Cardiac muscle cell (in vitro differentiated cells and primary cell): ENCODE data around the gene TCF12. TPM values are rescaled to one million over a fixed set of nuclear protein-coding genes. Genes with fewer than 3 reads are reported as not detected.
A peak's percentile ranks its signal among the peaks of the same experiment; 100 is the strongest.

ENCODE experiments used
- DNase-seq, 2 donors: peaks; one replicate each; pipeline versions ENCODE4 v3.0.0 to v3.0.0-alpha.2; 2010 to 2017; ENCODE audit warnings: low read depth in 1 of 2, low spot score in 1 of 2
- H3K27ac ChIP-seq: fragments of 200-600 bp; sonication (generic); 2 replicates; pipeline ENCODE4 v1.5.1; 2016
- H3K27me3 ChIP-seq: fragments of 200-600 bp; sonication (generic); 2 replicates; pipeline ENCODE4 v1.6.0; 2016; ENCODE audit warnings: control low read depth
- H3K36me3 ChIP-seq: fragments of 200-600 bp; sonication (generic); 2 replicates; pipeline ENCODE4 v1.5.1; 2016; ENCODE audit warnings: control low read depth
- H3K4me1 ChIP-seq: fragments of 200-600 bp; sonication (generic); 2 replicates; pipeline ENCODE4 v1.8.1; 2017; ENCODE audit warnings: low read depth, mild to moderate bottlenecking, mixed run types
- H3K4me3 ChIP-seq: fragments of 200-600 bp; sonication (generic); 2 replicates; pipeline ENCODE4 v1.5.1; 2016; ENCODE audit warnings: mild to moderate bottlenecking
- H3K9me3 ChIP-seq: fragments of 200-600 bp; sonication (generic); 2 replicates; pipeline ENCODE4 v1.5.1; 2017; ENCODE audit warnings: low read depth, mild to moderate bottlenecking, control low read depth
- polyA plus RNA-seq: library from polyadenylated mRNA; unstranded; fragments of >200 nt; fragmentation: Nextera tagmentation; extraction: Ambion mirVana; gene quantifications from 2 replicates; pipeline ENCODE4 v1.2.1, GENCODE V29; 2016
- total RNA-seq: library from RNA; depleted of rRNA; stranded (reverse); fragments of >200 nt; gene quantifications from 2 replicates; pipeline ENCODE4 v1.2.3, GENCODE V29; 2016
- TF ChIP-seq, protein P1 (sequence below): IDR thresholded peaks from 2 replicates; pipeline ENCODE4 v1.5.1; 2012; ENCODE audit warnings: low read depth, mild to moderate bottlenecking, low read length

TCF12 gene
- total and polyA plus RNA-seq, 2 experiments from 2014 or later: 42.6 to 137 TPM

DNA sequence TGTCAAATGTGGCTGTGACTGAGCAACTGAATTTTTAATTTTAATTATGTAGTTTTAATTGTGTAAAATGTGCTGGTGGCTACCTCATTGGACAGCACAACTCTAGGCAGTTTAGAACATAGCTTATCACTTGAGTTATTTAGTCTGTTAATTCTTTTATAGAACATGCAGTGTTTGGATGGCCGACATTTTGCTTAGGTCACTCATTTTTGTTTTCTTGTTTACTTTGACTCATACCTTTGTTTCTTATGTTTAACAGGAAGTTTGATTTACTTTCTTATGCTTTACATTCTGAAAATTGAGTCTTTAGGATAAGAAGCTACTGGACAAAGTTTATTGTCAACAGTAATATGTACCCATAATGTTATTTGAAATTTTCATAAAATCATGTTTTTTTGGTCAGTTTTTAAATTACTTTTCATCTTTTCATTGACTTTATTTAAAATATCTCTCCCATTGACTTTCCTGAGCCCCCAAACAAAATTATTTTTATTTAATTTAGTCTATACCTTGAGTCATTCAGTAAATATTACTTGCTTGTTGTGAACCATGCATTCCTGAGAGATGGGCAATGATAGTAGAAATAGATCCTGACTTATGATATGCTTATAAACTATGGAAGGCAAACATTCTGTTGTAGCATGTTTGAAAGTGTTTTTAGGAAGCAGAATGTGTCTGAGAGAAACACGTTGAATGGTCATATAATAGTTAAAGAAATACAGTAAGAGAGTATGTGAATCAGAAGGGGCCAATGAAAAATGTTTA is 60.6 kb downstream of the TCF12 start:
- Histone ChIP-seq H3K4me1 (peaks cover 15% of the 10 kb centered on the region), H3K27me3 (no peaks in the 10 kb centered on the region), H3K27ac (no peak overlapping the region), H3K4me3 (no peak overlapping the region), H3K9me3 (no peaks in the 10 kb centered on the region), H3K36me3 (no peaks in the 10 kb centered on the region)
- TF ChIP-seq, protein P1, sequence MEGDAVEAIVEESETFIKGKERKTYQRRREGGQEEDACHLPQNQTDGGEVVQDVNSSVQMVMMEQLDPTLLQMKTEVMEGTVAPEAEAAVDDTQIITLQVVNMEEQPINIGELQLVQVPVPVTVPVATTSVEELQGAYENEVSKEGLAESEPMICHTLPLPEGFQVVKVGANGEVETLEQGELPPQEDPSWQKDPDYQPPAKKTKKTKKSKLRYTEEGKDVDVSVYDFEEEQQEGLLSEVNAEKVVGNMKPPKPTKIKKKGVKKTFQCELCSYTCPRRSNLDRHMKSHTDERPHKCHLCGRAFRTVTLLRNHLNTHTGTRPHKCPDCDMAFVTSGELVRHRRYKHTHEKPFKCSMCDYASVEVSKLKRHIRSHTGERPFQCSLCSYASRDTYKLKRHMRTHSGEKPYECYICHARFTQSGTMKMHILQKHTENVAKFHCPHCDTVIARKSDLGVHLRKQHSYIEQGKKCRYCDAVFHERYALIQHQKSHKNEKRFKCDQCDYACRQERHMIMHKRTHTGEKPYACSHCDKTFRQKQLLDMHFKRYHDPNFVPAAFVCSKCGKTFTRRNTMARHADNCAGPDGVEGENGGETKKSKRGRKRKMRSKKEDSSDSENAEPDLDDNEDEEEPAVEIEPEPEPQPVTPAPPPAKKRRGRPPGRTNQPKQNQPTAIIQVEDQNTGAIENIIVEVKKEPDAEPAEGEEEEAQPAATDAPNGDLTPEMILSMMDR: no peak
- DNase-seq: no peak

GRCh38 chr15:56980473-56980872 is 62.0 kb downstream of the TCF12 start:
- no peak for DNase-seq
- Histone ChIP-seq H3K27me3 (no peaks in the 10 kb centered on the region), H3K27ac (peak overlapping the region; percentile 32), H3K36me3 (no peaks in the 10 kb centered on the region), H3K4me1 (peaks cover 7% of the 10 kb centered on the region), H3K9me3 (no peaks in the 10 kb centered on the region), H3K4me3 (no peak overlapping the region)
- TF ChIP-seq, protein P1: no peak

DNA sequence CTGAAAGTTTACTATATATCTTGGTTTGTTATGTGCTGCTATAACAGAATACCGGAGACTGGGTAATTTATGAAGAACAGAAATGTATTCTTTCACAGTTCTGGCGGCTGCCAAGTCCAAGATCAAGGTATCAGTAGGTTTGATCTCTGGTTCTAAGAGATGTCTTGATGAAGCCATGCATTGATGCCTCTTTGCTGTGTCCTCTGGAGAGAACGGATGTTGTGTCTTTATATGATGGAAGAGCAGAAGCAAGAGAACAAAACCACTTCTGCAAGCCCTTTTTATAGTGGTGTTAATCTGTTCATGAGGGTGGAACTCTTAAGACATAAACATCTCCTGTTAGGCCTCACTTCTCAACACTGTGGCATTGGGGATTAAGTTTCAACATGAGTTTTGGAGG is 62.7 kb downstream of the TCF12 start:
- H3K4me3 ChIP-seq: no peak overlapping the region
- TF ChIP-seq, protein P1: no peak

DNA sequence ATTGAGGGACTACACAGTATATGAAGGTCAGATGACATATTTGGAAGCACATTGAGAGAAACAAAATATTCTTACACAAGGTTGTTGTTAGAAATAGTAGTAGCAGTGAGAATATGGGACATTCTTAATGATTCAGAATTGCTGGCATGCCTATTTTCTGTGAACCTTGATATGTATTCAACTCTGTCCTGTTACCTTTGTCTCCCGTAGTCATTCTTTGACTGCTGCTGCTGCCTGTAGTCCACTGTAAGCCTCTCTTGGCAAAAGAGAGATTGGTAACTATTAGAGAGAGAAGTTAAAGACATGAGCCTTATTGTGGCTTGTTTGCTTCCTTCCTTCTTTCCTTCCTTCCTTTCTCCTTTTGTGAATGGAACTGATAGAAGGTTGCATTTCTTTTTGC is 64.5 kb downstream of the TCF12 start:
- H3K9me3 ChIP-seq: no peaks in the 10 kb centered on the region
- H3K27me3 ChIP-seq: no peaks in the 10 kb centered on the region
- H3K4me1 ChIP-seq: peaks cover 14% of the 10 kb centered on the region
- peak overlapping the region; percentile 21 for H3K27ac ChIP-seq
- H3K4me3 ChIP-seq: no peak overlapping the region
- TF ChIP-seq, protein P1: no peak
- no peak for DNase-seq
- H3K36me3 ChIP-seq: no peaks in the 10 kb centered on the region

More for the DNA sequence above, 62.7 kb downstream of the TCF12 start:
- Histone ChIP-seq H3K27ac (peak overlapping the region; percentile 32), H3K9me3 (no peaks in the 10 kb centered on the region), H3K27me3 (no peaks in the 10 kb centered on the region), H3K36me3 (no peaks in the 10 kb centered on the region), H3K4me1 (peaks cover 7% of the 10 kb centered on the region)
- DNase-seq: no peak

DNA sequence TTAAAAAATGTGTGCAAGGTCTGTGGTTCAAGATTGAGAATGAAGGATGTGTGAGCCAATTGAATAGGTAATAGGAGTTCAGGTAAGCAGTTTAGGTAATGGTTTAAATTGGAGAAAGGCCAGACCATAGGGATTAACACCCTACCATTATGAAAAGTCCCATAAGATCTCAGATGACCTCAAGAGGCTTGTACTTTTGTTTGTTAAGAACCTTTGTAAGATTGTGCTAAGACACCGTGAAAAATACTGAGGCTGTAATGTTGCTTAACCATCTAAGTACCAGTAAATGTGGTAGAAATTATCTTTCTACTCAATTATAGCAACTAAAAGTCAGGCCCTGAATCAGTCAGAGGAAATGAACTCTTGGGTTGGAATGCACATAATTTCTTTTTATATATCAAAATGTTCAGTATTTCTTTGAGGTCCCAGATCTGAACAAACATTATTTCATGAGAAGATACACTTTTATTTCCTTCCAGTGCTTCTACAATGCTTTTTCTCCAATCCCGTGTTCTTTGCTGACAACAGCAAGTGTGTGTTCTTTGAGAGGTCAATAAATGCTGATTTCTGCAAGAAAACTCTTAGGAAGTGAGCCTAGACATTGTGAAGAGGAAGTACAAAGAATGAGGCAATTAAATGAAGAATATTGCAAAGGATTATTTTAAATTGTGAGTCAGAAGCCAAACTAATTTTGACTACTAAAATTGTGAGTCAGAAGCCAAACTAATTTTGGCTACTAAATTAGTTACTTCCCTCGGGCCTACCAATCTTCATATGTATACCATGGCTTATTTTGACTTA is 66.4 kb downstream of the TCF12 start:
- H3K9me3 ChIP-seq: no peaks in the 10 kb centered on the region
- peak in 1 of 2 donors; percentile 45 for DNase-seq
- H3K36me3 ChIP-seq: no peaks in the 10 kb centered on the region
- no peaks in the 10 kb centered on the region for H3K27me3 ChIP-seq
- H3K4me3 ChIP-seq: no peak overlapping the region
- TF ChIP-seq, protein P1: no peak
- H3K27ac ChIP-seq: peak overlapping the region; percentile 47
- H3K4me1 ChIP-seq: peaks cover 31% of the 10 kb centered on the region
